Measurements from ENCODE around the gene OPRM1. TPM values are rescaled to one million over a fixed set of nuclear protein-coding genes. Genes with fewer than 3 reads are reported as not detected.
"Not testable (repeated sequence)": the region's sequence is repeated elsewhere in the genome, so short reads cannot be mapped to it uniquely, and the experiment has no call there.

The OPRM1 gene
- total RNA-seq, 4 donors from 2014 or later, result 0.27 to 0.87 (median 0.40) TPM; not detected in 1

DNA sequence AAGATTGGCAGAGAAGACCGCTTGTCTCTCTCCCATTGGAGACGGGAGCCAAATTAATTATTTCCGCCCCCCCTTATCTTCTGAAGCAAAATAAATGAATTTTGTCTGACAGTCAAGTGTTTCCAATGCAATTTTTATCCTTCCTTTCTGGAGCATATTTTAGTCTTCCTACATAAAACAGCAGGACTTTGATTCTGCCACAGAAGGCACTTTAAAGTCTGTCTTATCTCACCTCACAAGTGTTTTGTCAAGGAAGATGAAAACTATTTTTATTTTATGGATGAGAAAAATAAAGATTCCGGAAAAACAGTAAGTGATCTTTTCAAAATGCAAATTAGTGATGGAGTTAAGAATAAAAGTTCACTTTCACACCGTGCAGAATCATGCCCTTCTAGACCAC, 140.4 kb downstream of the OPRM1 start:
- ATAC-seq, result no peak
- TF ChIP-seq, protein P1, sequence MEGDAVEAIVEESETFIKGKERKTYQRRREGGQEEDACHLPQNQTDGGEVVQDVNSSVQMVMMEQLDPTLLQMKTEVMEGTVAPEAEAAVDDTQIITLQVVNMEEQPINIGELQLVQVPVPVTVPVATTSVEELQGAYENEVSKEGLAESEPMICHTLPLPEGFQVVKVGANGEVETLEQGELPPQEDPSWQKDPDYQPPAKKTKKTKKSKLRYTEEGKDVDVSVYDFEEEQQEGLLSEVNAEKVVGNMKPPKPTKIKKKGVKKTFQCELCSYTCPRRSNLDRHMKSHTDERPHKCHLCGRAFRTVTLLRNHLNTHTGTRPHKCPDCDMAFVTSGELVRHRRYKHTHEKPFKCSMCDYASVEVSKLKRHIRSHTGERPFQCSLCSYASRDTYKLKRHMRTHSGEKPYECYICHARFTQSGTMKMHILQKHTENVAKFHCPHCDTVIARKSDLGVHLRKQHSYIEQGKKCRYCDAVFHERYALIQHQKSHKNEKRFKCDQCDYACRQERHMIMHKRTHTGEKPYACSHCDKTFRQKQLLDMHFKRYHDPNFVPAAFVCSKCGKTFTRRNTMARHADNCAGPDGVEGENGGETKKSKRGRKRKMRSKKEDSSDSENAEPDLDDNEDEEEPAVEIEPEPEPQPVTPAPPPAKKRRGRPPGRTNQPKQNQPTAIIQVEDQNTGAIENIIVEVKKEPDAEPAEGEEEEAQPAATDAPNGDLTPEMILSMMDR (IDR thresholded peaks at IDR 0.05), result no peak
- TF ChIP-seq POLR2A (IDR thresholded peaks at IDR 0.05) (no peak), EP300 (IDR thresholded peaks at IDR 0.05) (no peak)
- no peaks in the 10 kb centered on the region for H3K4me1 ChIP-seq
- H3K4me3 ChIP-seq, result no peak overlapping the region
- H3K9me3 ChIP-seq, result peaks cover 0 to 27% (median 0%) of the 10 kb centered on the region in 3 donors
- no peak overlapping the region for H3K27ac ChIP-seq
- 73 to 75% methylated on average over 5 of the region's 5 CpGs for WGBS, 2 donors (ENCODE audit: low coverage in 1 of 2)
- no peaks in the 10 kb centered on the region for H3K36me3 ChIP-seq
- no peaks in the 10 kb centered on the region for H3K27me3 ChIP-seq

DNA sequence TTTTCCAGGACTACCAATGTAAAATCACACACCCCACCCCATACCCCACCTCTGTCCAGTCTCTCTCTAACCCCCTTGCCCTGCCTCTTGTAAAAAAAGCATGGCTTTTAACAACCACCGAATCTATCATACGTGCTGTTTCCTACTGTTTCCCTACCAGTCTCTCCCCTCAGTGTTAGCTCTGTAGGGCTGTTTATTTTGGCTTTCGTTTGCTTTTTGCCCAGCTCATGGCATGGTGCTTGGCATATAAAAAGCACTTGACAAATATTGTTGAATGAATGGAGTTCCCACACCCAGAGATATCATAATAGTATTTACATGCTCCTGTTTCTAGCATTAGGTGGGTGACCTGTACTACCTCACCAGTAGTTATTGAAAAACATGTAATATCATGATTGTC, 148.2 kb downstream of the OPRM1 start:
- 64 to 75% methylated on average over 3 of the region's 3 CpGs for WGBS, 2 donors (ENCODE audit: low coverage in 1 of 2)
- Histone ChIP-seq H3K27ac (no peak overlapping the region), H3K4me1 (no peaks in the 10 kb centered on the region), H3K4me3 (no peak overlapping the region), H3K9me3 (peaks cover 0 to 14% (median 0%) of the 10 kb centered on the region in 3 donors), H3K27me3 (no peaks in the 10 kb centered on the region), H3K36me3 (no peaks in the 10 kb centered on the region)
- no peak for ATAC-seq
- no peak for TF ChIP-seq POLR2AphosphoS5 (IDR thresholded peaks at IDR 0.05)
- TF ChIP-seq, protein P1 (IDR thresholded peaks at IDR 0.05), result no peak

DNA sequence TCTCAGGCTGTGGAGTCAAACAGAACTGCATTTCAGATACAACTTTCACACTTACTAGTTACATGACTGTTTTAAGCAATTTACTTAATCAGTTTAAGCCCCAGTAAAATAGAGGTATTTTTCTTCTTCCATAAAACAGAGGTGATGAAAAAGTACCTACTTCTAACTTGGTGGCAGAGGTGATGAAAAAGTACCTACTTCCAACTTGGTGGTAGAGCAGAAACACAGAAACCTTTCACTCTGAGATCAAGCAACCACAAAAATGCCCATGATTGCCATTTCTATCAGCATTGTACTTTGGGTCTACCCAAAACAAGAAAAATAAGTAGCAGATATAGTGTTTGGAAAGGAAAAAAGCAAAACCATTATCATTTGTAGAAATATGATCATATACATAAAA, 148.7 kb downstream of the OPRM1 start:
- Histone ChIP-seq H3K27me3 (no peaks in the 10 kb centered on the region), H3K4me3 (no peak overlapping the region), H3K4me1 (no peaks in the 10 kb centered on the region), H3K27ac (no peak overlapping the region), H3K9me3 (peaks cover 0 to 11% (median 0%) of the 10 kb centered on the region in 3 donors), H3K36me3 (no peaks in the 10 kb centered on the region)
- no peak for ATAC-seq
- no peak for TF ChIP-seq POLR2AphosphoS5 (IDR thresholded peaks at IDR 0.05)
- TF ChIP-seq, protein P1 (IDR thresholded peaks at IDR 0.05), result no peak
- no peak for TF ChIP-seq EP300 (IDR thresholded peaks at IDR 0.05)

DNA sequence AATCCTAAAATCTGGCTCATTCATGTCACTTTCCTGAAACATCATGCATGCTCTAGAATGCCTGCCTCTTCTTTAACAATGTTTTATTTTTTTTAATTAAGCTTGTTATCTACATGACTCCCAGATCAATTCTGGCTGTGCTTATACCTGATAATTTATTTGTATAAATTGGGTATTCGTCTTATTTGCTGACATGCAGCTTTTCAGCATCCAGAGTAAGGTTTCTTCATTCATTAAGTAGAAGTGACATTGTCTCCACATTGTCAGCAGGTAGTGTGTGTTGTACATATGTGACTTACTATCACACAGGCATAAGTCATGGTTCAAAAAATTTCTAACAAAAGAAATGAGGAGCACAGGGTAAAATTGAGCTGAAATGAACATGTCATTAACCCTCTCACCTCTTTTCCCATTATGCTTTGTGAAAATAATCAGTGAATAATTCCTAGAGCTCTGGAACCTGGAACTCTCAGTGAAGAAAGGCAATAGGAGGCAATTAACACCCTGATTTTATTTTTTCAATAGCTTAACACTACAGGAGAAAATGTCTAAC, 157.4 kb downstream of the OPRM1 start:
- no peaks in the 10 kb centered on the region for H3K9me3 ChIP-seq
- no peak overlapping the region for H3K27ac ChIP-seq
- peaks cover 0 to 5% (median 0%) of the 10 kb centered on the region in 3 donors for H3K4me1 ChIP-seq
- no peaks in the 10 kb centered on the region for H3K27me3 ChIP-seq
- TF ChIP-seq POLR2A (IDR thresholded peaks at IDR 0.05), result no peak
- H3K36me3 ChIP-seq, result no peaks in the 10 kb centered on the region
- no peak overlapping the region for H3K4me3 ChIP-seq
- ATAC-seq, result no peak
- WGBS, 2 donors (ENCODE audit: low coverage in 1 of 2), result 67 to 76% methylated on average over 1 of the region's 1 CpG

DNA sequence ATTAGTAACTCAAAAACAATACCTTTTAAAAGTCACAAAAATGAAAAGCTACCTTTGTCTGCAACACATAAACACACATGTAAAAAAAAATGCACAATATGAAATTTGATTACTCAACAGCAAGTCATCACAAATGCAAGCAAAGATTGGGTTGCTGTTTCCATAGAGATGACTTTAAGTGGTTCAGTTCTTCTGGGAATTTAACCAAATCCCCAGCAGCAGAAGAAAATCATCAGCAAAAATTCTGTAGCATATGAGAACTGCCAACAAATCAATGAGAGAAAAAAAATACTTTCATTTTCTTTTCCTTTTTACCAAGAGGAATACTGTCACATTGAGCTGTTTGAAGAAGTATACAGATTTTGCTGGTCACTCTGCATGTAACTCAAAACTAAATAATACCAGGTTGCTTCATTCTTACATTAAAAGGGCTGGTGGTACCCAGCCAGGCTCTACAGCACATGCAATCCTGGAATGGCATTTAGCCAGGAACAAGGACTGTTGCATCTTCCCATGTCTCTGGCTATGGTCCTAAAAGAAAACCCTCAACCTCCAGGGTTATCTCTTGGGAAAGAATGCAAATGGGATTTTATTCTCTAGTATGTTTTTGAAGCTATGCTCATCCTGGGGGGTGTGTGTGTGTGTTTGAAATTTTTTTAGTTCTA, 158.3 kb downstream of the OPRM1 start:
- Histone ChIP-seq H3K9me3 (no peaks in the 10 kb centered on the region), H3K36me3 (no peaks in the 10 kb centered on the region), H3K4me3 (no peak overlapping the region), H3K4me1 (peaks cover 0 to 5% (median 0%) of the 10 kb centered on the region in 3 donors), H3K27me3 (no peaks in the 10 kb centered on the region), H3K27ac (no peak overlapping the region)
- no peak for TF ChIP-seq EP300 (IDR thresholded peaks at IDR 0.05)
- TF ChIP-seq POLR2AphosphoS5 (IDR thresholded peaks at IDR 0.05), result no peak
- TF ChIP-seq POLR2A (IDR thresholded peaks at IDR 0.05), result no peak
- no peak for ATAC-seq

DNA sequence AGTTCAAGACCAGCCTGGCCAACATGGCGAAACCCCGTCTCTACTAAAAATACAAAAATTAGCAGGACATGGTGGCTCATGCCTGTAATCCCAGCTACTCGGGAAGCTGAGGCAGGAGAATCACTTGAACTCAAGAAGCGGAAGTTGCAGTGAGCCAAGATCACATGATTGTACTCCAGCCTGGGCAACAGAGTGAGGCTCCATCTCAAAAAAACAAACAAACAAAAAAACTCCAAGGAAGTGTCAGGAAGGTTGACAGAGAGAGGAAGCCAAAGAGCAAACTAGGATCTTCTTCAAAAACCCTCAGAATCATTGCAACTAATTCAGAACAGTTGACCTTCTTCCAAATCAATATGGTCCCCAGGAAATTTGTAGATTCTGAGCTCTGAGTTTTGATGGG, 162.6 kb downstream of the OPRM1 start:
- H3K4me3 ChIP-seq, H3K36me3 ChIP-seq, H3K4me1 ChIP-seq, H3K9me3 ChIP-seq, H3K27ac ChIP-seq, ATAC-seq, H3K27me3 ChIP-seq: not testable (repeated sequence)
- WGBS, 2 donors (ENCODE audit: low coverage in 1 of 2), result 76 to 100% methylated on average over 2 to 4 of the region's 4 CpGs

Data from gastroesophageal sphincter (tissue), 4 donors.